Measurements from ENCODE around the gene PLPP1.

GRCh38 chr5:55546947-55547346, 12.2 kb upstream of the PLPP1 start:
- TF ChIP-seq EP300 (IDR thresholded peaks at IDR 0.05; ENCODE audit: borderline replicate concordance in 1 of 2, low read depth in 1 of 2, low read length in 1 of 2), result no peak
- TF ChIP-seq CTCF (IDR thresholded peaks at IDR 0.05), result no peak
- TF ChIP-seq REST (IDR thresholded peaks at IDR 0.05; ENCODE audit: low read depth, low read length), result no peak
- no peak for TF ChIP-seq RAD21 (IDR thresholded peaks at IDR 0.05; ENCODE audit: low read length)

All from SK-N-SH (cell line).